Ovary (tissue), 9 donors: Measurements from ENCODE around the gene DRD1. TPM values are rescaled to one million over a fixed set of nuclear protein-coding genes. Genes with fewer than 3 reads are reported as not detected.

ENCODE experiments used
- DNase-seq, 5 donors: peaks; one replicate each; pipeline ENCODE4 v3.0.0-alpha.2; 2019 to 2020
- H3K27ac ChIP-seq, 2 donors: fragments of 200-600 bp; one replicate each; pipeline versions ENCODE4 v1.5.1 to v1.8.0; 2019 to 2022
- H3K27me3 ChIP-seq: fragments of 200-600 bp; one replicate; pipeline ENCODE4 v1.8.0; 2022
- H3K36me3 ChIP-seq: fragments of 200-600 bp; sonication (generic); one replicate; pipeline ENCODE4 v1.5.1; 2019
- H3K4me1 ChIP-seq: one replicate; pipeline ENCODE4 v1.8.1; 2013; ENCODE audit warnings: mild to moderate bottlenecking, moderate library complexity; ENCODE audit not compliant: insufficient read depth
- H3K4me3 ChIP-seq: fragments of 200-600 bp; sonication (generic); one replicate; pipeline ENCODE4 v1.5.1; 2017
- H3K9me3 ChIP-seq, 2 donors: fragments of 200-600 bp in 1 of 2; sonication (generic) in 1 of 2; one replicate each; pipeline versions ENCODE4 v1.5.1 to v1.8.1; 2013 to 2019; ENCODE audit warnings: mild to moderate bottlenecking in 1 of 2, moderate library complexity in 1 of 2
- EP300 ChIP-seq: sonication (generic); formaldehyde crosslinking; IDR thresholded peaks from one replicate; pipeline ENCODE4 v1.6.1; 2017; ENCODE audit warnings: antibody characterized with exemption
- POLR2A ChIP-seq: fragments of 450-650 bp; IDR thresholded peaks from one replicate; pipeline ENCODE4 v1.6.1; 2017; ENCODE audit warnings: antibody characterized with exemption, mild to moderate bottlenecking, moderate library complexity
- WGBS, 3 donors: extraction: QIAGEN DNeasy Blood & Tissue Kit in 1 of 3; methylation state at CpG; one replicate each; pipeline versions ENCODE4 v1.1.5 to v1.1.7; 2013 to 2017; 5-methylcytosine and 5-hydroxymethylcytosine counted together
- intact Hi-C, 4 donors: fragments of 100-400 bp; cut with DNase I; formaldehyde crosslinking; loops; one replicate each; pipeline versions ENCODE4 v1.11.0 to v1.15.1; 2022 to 2023
- polyA plus RNA-seq, 2 donors: library from polyadenylated mRNA; stranded (reverse); fragments of 200-250 nt in 1 of 2; fragments of 350-450 nt in 1 of 2; fragmentation: Illumina TruSeq in 1 of 2; extraction: RNeasy Lipid Tissue Mini Kit (QIAGEN cat#74804) in 1 of 2; gene quantifications; one replicate each; pipeline ENCODE4 v1.2.3, GENCODE V29; 2013 to 2014
- total RNA-seq, 7 donors: library from RNA; depleted of rRNA in 2 of 7; stranded (reverse); fragments of >200 nt in 2 of 7; fragmentation: NEBNext Ultra II Directional in 3 of 7; extraction: Animal tissue kit (Norgen Biotek cat#: 25700) in 3 of 7; gene quantifications; one replicate each; pipeline versions ENCODE4 v1.1.0 to v1.2.4, GENCODE V29; 2016 to 2023
- TF ChIP-seq, protein P1 (sequence below), 3 donors: fragments of 450-650 bp in 2 of 3; fragments of 200-600 bp in 1 of 3; IDR thresholded peaks; one replicate each; pipeline versions ENCODE4 v1.5.1 to v1.8.0; 2016 to 2022; ENCODE audit warnings: antibody characterized with exemption in 3 of 3, mild to moderate bottlenecking in 1 of 3
- donor health status: DM: no; HTN: no; CAD: no; lungs with moderate emphysema.
- donor health status: DM: no; HTN: no; CAD: no.
- donor health status: Bipolar disorder and iron deficiency.
- donor health status: DM: yes; HTN: yes; CAD: no.
- donor health status: DM: no; HTN: no; CAD: no.
- donor health status: DM: yes; HTN: yes; CAD: no.

The DRD1 gene
- total and polyA plus RNA-seq, 9 donors = 0.10 to 0.42 (median 0.15) TPM; not detected in 1

DNA sequence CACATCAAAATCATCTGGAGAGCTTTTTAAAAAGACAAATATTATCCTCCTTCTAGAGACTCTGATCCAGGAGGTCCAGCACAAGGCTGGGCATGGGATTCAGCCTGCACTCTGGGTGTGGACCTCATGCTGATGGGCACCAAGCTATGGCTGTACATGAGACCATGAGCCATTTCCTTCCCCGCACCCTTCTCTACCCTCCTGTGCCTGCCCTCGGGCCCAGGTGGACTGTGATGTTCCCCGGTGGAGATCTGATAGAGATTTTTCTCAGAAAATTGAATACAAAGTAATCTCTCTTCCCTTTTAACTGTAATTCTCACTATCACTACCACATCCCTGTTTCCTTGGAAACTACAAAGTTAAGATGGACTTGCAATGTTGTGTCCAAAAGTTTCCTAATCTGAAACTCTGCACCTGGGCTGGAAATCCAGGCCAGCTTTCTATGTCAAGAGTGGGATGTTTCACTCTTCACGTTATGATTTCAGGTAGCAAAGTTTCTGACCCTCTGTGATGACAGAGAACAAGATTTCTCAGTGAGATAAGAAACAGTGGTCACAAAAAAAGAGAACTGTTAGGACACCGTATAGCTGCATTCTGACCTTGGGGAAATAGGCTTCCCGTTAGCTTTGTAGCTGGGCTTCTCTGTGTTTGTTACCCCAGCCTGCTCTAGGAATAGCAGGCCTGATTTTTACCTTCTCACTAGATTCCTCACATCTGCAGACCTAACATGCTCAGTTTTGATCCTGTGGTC lies 45.9 kb upstream of the DRD1 start:
- Histone ChIP-seq H3K36me3 (no peaks in the 10 kb centered on the region), H3K9me3 (no peaks in the 10 kb centered on the region), H3K27ac (no peak overlapping the region), H3K4me1 (no peaks in the 10 kb centered on the region), H3K27me3 (no peaks in the 10 kb centered on the region), H3K4me3 (no peak overlapping the region)
- 74 to 80% (median 79%) methylated on average over 6 of the region's 6 CpGs for WGBS, 3 donors
- intact Hi-C loops = no loop called here
- TF ChIP-seq POLR2A (no peak), EP300 (no peak)
- TF ChIP-seq, protein P1, sequence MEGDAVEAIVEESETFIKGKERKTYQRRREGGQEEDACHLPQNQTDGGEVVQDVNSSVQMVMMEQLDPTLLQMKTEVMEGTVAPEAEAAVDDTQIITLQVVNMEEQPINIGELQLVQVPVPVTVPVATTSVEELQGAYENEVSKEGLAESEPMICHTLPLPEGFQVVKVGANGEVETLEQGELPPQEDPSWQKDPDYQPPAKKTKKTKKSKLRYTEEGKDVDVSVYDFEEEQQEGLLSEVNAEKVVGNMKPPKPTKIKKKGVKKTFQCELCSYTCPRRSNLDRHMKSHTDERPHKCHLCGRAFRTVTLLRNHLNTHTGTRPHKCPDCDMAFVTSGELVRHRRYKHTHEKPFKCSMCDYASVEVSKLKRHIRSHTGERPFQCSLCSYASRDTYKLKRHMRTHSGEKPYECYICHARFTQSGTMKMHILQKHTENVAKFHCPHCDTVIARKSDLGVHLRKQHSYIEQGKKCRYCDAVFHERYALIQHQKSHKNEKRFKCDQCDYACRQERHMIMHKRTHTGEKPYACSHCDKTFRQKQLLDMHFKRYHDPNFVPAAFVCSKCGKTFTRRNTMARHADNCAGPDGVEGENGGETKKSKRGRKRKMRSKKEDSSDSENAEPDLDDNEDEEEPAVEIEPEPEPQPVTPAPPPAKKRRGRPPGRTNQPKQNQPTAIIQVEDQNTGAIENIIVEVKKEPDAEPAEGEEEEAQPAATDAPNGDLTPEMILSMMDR (IDR thresholded peaks at IDR 0.05) = no peak
- DNase-seq = no peak

DNA sequence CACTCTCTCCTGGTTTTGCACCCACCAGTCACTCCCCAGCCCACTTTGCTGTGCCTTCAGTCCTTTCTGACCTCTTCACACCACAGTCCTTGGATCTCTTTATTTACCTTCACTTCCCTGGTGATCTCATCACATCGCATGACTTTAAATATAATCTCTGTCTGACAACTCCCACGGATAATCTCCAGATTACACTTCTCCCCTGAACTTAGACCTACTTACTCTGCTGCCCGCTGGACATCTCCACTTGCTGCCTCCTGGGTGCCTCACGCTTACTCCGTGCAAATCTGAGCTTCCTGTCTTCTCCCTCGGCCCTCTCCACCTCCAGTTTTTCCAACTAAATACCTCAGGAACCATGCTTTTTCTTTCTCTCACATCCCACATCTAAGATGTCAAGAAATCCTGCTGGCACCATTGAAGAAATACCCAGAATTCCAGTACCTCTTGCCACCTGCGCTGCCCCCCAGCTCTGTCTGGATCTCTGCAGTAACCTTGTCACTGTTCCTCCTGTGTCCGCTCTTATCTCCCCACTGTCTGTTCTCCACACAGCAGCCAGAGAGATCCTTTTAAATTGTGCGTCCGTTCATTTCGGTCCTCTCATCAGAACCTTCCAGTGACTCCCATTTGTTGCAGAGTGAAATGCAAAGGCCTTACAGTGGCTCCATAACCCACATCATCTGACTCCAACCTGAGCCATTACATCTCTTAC lies 43.7 kb upstream of the DRD1 start:
- H3K9me3 ChIP-seq = no peaks in the 10 kb centered on the region
- H3K36me3 ChIP-seq = no peaks in the 10 kb centered on the region
- no peak overlapping the region for H3K27ac ChIP-seq
- 85 to 88% (median 87%) methylated on average over 11 of the region's 11 CpGs for WGBS, 3 donors
- H3K4me1 ChIP-seq = no peaks in the 10 kb centered on the region
- DNase-seq = no peak
- no peak overlapping the region for H3K4me3 ChIP-seq
- intact Hi-C loops = no loop called here
- H3K27me3 ChIP-seq = no peaks in the 10 kb centered on the region
- TF ChIP-seq, protein P1 (IDR thresholded peaks at IDR 0.05) = no peak
- TF ChIP-seq EP300 = no peak
- no peak for TF ChIP-seq POLR2A

DNA sequence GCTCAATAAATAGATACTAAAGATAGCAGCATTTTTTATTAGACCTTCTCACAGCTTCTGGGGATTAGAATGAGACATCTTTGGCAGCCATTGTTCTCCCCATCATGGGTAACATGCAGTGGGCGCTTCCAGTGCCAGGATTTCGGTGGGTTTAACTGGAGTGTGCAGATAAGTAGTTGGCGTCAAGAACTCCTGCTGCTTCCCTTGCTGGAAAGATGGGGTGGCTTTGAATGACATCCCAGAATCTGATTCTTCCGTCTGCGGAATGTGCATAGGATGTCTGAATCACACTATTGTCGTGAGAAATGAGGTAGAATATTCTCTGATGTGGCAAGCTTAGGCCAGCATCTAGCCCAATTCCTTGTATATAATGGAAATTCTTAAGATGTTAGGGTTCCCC lies 41.6 kb upstream of the DRD1 start:
- intact Hi-C loops = no loop called here
- Histone ChIP-seq H3K27me3 (no peaks in the 10 kb centered on the region), H3K27ac (no peak overlapping the region), H3K9me3 (no peaks in the 10 kb centered on the region), H3K4me3 (no peak overlapping the region), H3K36me3 (no peaks in the 10 kb centered on the region), H3K4me1 (no peaks in the 10 kb centered on the region)
- 96 to 98% (median 96%) methylated on average over 6 of the region's 6 CpGs for WGBS, 3 donors
- DNase-seq = no peak
- TF ChIP-seq POLR2A = no peak

DNA sequence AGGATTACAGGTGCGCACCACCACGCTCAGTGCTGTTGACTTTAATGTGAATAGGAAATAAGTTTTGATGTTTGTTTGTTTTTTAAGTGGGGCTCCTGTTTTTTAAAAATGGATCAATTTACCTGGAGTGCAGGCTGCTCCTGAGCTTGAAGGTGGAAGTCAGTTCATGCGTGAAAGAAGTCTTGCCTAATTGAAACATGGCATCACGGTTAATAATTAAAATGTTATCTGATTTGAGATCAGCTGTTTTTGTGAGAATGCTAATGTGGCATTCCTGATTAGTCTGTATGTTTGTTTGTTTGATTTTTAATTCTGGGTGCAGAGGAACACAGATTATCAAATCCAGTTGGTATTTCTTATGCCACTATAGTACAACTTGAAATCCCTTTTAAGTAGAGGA lies 40.8 kb upstream of the DRD1 start:
- no peak for DNase-seq
- no peaks in the 10 kb centered on the region for H3K9me3 ChIP-seq
- H3K4me3 ChIP-seq = no peak overlapping the region
- no peak overlapping the region for H3K27ac ChIP-seq
- 96 to 98% (median 96%) methylated on average over 4 of the region's 4 CpGs for WGBS, 3 donors
- no peaks in the 10 kb centered on the region for H3K36me3 ChIP-seq
- intact Hi-C loops = no loop called here
- TF ChIP-seq EP300 (no peak), POLR2A (no peak)
- TF ChIP-seq, protein P1 (IDR thresholded peaks at IDR 0.05) = no peak
- H3K4me1 ChIP-seq = peaks cover 3% of the 10 kb centered on the region
- no peaks in the 10 kb centered on the region for H3K27me3 ChIP-seq

DNA sequence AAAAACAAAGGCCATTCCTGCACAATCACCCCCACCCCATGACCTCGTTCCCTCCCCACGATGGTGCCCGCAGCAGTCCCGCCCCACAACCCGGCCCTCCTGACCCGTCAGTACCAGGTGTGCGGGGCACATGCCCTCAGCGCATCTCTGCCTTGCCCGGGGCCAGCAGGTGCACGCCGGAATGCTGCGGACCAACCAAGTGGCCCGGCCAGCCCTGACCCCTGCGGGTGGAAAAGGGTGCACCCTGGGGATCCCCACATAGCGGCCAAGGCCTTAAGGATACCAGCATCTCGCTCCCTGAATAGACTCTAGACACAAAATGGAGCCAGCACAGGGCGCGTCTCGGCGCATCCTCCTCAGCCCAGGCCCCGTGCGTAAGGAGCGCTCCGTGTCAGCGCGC lies 40.3 kb upstream of the DRD1 start:
- no peak for DNase-seq
- TF ChIP-seq POLR2A (no peak), EP300 (no peak)
- TF ChIP-seq, protein P1 (IDR thresholded peaks at IDR 0.05) = no peak
- Histone ChIP-seq H3K9me3 (no peaks in the 10 kb centered on the region), H3K4me1 (peaks cover 7% of the 10 kb centered on the region), H3K27ac (no peak overlapping the region), H3K4me3 (no peak overlapping the region), H3K27me3 (no peaks in the 10 kb centered on the region), H3K36me3 (no peaks in the 10 kb centered on the region)
- whole genome bisulfite sequencing, 3 donors = 95 to 97% (median 97%) methylated on average over 26 of the region's 26 CpGs
- intact Hi-C loops = no loop called here
